Measurements from ENCODE around the gene SSX1.
"Not testable (repeated sequence)": the region's sequence is repeated elsewhere in the genome, so short reads cannot be mapped to it uniquely, and the experiment has no call there.

Gene SSX1, protein sequence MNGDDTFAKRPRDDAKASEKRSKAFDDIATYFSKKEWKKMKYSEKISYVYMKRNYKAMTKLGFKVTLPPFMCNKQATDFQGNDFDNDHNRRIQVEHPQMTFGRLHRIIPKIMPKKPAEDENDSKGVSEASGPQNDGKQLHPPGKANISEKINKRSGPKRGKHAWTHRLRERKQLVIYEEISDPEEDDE

DNA sequence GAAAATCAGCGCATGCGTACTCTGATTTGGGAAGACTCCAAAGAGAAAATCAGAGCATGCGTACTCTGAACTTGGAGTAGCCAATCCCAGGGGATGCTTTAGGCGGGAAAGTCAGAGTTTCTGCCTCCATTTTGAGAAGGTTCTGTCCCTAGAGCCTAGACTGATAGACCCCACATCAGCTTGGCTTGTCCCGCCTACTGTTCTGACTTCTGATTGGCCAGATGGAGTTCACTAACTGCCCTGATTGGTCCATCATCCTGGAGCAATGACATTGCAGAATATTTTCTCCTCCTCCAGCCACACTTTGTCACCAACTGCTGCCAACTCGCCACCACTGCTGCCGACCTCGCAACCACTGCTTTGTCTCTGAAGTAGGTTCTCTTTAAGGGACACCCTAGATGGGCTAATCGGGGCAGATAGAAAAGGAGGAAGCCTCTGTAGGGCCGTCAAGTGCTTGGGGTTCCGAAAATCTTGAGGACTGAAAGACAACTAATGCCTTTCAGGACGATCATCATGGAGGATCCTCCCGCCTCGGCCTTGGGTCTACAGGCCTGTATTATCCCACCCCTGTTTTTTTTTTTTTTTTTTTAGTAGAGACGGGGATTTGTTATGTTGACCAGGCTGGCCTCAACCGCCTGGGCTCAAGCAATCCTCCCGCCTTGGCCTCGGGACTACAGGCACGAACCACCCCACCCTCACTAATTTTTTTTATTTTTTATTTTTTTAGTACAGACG lies at the start of gene SSX1:
SSX1 (plus strand) TSS at position 331 of the 735 bp plus-strand sequence. CDS start 1,850 bp downstream, outside the sequence.
- not testable (repeated sequence) for DNase-seq (ENCODE audit: low read depth)

DNA sequence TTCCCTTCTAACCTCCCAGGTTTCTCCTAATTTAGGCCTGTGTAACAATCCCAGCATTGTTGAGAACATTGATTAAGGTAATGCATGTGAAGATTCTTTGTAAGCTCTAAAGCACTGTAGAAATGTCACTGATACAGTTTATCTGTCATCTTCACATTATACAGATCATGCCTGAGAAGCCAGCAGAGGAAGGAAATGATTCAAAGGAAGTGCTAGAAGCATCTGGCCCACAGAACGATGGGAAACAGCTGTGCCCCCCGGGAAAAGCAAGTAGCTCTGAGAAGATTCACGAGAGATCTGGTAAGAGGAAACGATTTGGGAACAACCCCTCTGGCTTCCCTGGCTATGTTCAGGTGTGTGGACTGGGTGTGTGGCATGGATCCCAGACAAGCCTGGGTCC lies 40.9 kb upstream of the SSX1 start:
- DNase-seq (ENCODE audit: low read depth): not testable (repeated sequence)

DNA sequence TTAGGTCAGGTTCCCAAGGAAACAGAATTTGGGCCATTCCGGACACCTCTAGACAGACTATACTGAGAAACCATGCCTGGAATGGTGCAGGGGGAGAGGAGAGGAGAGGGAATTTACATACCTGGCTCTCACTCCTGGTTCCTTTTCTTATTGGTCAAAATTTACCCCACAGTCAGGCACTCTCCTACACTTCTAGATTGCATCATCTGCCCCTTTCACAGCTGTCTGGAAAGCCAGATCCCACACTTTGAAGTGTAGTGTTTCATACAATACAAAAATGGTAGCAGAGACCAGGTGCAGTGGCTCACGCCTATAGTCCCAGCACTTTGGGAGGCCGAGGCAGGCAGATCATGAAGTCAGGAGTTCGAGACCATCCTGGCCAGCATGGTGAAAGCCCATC lies 31.0 kb upstream of the SSX1 start:
- DNase-seq (ENCODE audit: low read depth): not testable (repeated sequence)

DNA sequence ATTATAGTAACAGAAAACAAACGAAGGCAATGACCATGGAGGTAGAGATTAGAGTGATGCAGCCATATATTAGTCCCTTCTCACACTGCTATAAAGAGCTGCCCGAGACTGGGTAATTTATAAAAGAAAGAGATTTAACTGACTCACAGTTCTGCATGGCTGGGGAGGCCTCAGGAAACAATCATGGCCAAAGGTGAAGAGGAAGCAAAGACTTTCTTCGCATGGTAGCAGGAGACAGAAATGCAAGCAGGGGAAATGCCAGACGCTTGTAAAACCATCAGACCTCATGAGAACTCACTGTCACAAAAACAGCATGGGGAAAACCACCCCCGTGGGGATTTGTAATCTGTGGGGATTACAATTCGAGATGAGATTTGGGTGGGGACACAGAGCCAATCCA lies 2.2 kb upstream of the SSX1 start:
- DNase-seq (ENCODE audit: low read depth): not testable (repeated sequence)

DNA sequence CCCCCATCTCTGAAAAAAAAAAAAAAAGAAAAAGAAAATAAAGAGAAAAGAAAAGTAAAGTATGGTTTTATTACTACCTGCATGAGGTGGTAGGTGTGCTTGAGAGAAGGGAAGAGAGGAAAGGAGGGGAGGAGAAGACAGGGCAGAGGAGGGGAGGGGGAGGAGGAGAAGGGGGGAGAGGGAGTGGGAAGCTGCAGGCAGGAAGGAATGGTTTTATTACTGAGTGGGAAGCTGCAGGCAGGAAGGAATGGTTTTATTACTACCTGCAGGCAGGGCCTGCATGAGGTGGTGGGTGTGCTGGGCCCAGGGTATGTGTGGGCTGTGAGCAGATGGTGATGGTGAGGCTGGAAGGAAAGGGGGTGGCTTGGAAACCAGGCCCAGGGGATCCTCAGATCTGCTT lies 19.2 kb downstream of the SSX1 start:
- not testable (repeated sequence) for DNase-seq (ENCODE audit: low read depth)

DNA sequence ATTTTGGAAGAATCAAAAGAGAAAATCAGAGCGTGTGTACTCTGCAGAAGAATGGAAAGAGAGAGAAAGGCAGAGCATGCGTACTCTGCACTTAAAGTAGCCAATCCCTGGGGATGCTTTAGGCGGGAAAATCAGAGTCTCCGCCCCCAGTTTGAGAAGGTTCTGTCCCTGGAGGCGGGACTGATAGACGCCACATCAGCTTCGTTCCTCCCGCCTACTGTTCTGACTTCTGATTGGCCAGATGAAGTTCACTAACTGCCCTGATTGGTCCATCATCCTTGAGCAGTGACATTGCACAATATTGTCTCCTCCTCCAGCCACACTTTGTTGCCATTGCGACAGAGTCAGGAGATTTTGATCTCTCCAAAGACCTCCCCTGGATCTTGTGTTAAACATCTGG lies 23.8 kb downstream of the SSX1 start:
- DNase-seq (ENCODE audit: low read depth): no peak

DNA sequence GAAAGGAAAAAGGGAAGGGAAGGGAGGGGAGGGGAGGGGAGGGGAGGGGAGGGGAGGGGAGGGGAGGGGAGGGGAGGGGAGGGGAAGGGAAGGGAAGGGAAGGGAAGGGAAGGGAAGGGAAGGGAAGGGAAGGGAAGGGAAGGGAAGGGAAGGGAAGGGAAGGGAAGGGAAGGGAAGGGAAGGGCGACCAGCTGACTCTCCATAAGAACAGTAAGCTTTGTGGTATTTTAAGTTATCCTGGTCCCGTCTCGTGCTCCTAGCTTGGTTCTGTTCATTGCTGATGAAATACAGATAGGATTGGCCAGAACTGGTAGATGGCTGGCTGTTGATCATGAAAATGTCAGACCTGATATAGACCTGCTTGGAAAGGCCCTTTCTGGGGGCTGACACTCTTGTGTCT lies 25.5 kb downstream of the SSX1 start:
- DNase-seq (ENCODE audit: low read depth): not testable (repeated sequence)

DNA sequence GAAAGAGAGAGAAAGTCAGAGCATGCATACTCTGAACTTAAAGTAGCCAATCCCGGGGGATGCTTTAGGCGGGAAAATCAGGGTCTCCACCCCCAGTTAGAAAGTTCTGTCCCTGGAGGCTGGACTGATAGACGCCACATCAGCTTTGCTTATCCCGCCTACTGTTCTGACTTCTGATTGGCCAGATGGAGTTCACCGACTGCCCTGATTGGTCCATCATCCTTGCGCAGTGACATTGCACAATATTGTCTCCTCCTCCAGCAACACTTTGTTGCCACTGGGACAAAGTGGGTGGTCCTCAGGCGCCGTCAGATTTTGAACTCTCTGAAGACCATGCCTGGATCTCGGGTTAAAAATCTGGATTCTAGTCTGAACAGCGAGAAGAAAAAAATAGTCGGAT lies 51.0 kb downstream of the SSX1 start:
- DNase-seq (ENCODE audit: low read depth): no peak

DNA sequence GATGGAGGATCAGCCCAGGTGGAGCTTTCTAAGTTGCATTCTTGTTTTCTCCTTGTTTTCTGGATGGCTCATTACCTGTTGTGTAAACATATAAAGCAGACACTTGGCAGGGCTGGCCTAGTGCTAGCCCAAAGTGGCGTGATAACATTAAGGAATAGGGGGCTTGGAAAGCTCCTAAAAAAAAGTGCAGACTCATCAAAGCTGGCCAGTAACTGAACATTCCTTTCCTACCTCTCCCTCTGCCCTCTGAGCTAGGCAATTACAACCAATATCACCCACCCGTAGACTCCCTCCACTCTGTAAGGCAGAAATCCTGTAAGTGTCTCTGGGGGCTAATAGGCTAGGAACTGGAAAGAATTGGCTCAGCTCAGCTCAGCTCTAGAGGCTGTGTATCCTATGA lies 58.8 kb downstream of the SSX1 start:
- DNase-seq (ENCODE audit: low read depth): not testable (repeated sequence)
